H9 (cell line): ENCODE data around the gene DCDC1. TPM values are rescaled to one million over a fixed set of nuclear protein-coding genes. Genes with fewer than 3 reads are reported as not detected.
A peak's percentile ranks its signal among the peaks of the same experiment; 100 is the strongest.

Source experiments
- DNase-seq: peaks from one replicate; pipeline ENCODE4 v3.0.0-alpha.2; 2017
- H2AFZ ChIP-seq: one replicate; pipeline ENCODE4 v1.6.1; 2013; ENCODE audit warnings: mild to moderate bottlenecking, low read length, control low read depth, moderate library complexity
- H2AK5ac ChIP-seq: 2 replicates; pipeline ENCODE4 v1.6.1; 2013; ENCODE audit warnings: low read length, control low read depth, mixed read lengths; ENCODE audit not compliant: insufficient read length
- H2BK120ac ChIP-seq: one replicate; pipeline ENCODE4 v1.6.1; 2013; ENCODE audit warnings: low read depth, mild to moderate bottlenecking, low read length, control low read depth, inconsistent platforms; ENCODE audit not compliant: poor library complexity, severe bottlenecking
- H2BK12ac ChIP-seq: 2 replicates; pipeline ENCODE4 v1.6.1; 2013; ENCODE audit warnings: low read length, control low read depth, mixed read lengths, low read depth; ENCODE audit not compliant: insufficient read length
- H2BK15ac ChIP-seq: 2 replicates; pipeline ENCODE4 v1.6.1; 2013; ENCODE audit warnings: low read depth, low read length, control low read depth
- H2BK20ac ChIP-seq: one replicate; pipeline ENCODE4 v1.6.1; 2013; ENCODE audit warnings: low read depth, mild to moderate bottlenecking, low read length, control low read depth, inconsistent platforms; ENCODE audit not compliant: poor library complexity, severe bottlenecking
- H2BK5ac ChIP-seq: 2 replicates; pipeline ENCODE4 v1.6.1; 2013; ENCODE audit warnings: low read length, control low read depth, mixed read lengths; ENCODE audit not compliant: insufficient read length
- H3K14ac ChIP-seq: 2 replicates; pipeline ENCODE4 v1.6.1; 2013; ENCODE audit warnings: low read length, control low read depth; ENCODE audit not compliant: insufficient read depth
- H3K18ac ChIP-seq: 2 replicates; pipeline ENCODE4 v1.6.1; 2013; ENCODE audit warnings: low read depth, mild to moderate bottlenecking, mixed read lengths, low read length, control low read depth; ENCODE audit not compliant: insufficient read length
- H3K23ac ChIP-seq: 2 replicates; pipeline ENCODE4 v1.6.1; 2013; ENCODE audit warnings: low read length, control low read depth, mixed read lengths, low read depth; ENCODE audit not compliant: insufficient read length
- H3K23me2 ChIP-seq: 2 replicates; pipeline ENCODE4 v1.6.1; 2013; ENCODE audit warnings: low read depth, mild to moderate bottlenecking, mixed read lengths, low read length, control low read depth; ENCODE audit not compliant: insufficient read length, poor library complexity, severe bottlenecking
- H3K27ac ChIP-seq: 2 replicates; pipeline ENCODE4 v1.5.1; 2013; ENCODE audit warnings: low read length, control low read depth, mixed read lengths, low read depth; ENCODE audit not compliant: insufficient read length
- H3K27me3 ChIP-seq: 2 replicates; pipeline ENCODE4 v1.6.1; 2013; ENCODE audit warnings: low read length, control low read depth, inconsistent platforms; ENCODE audit not compliant: insufficient read depth
- H3K4ac ChIP-seq: 2 replicates; pipeline ENCODE4 v1.6.1; 2013; ENCODE audit warnings: low read depth, mild to moderate bottlenecking, control low read depth, inconsistent platforms, low read length, moderate library complexity
- H3K4me1 ChIP-seq: 2 replicates; pipeline ENCODE4 v1.6.1; 2013; ENCODE audit warnings: low read length, control low read depth, inconsistent platforms; ENCODE audit not compliant: insufficient read depth
- H3K4me2 ChIP-seq: 2 replicates; pipeline ENCODE4 v1.6.1; 2013; ENCODE audit warnings: low read length, control low read depth, mixed read lengths; ENCODE audit not compliant: insufficient read length, insufficient read depth
- H3K56ac ChIP-seq: 2 replicates; pipeline ENCODE4 v1.6.1; 2013; ENCODE audit warnings: low read depth, mild to moderate bottlenecking, mixed read lengths, low read length, control low read depth; ENCODE audit not compliant: insufficient read length
- H3K79me1 ChIP-seq: 2 replicates; pipeline ENCODE4 v1.6.1; 2013; ENCODE audit warnings: low read depth, mild to moderate bottlenecking, moderate library complexity, low read length, control low read depth, inconsistent platforms; ENCODE audit not compliant: insufficient read depth, poor library complexity, severe bottlenecking
- H3K79me2 ChIP-seq: 2 replicates; pipeline ENCODE4 v1.6.1; 2013; ENCODE audit warnings: low read length, control low read depth, inconsistent platforms; ENCODE audit not compliant: insufficient read depth
- H3K9ac ChIP-seq: 2 replicates; pipeline ENCODE4 v1.6.1; 2013; ENCODE audit warnings: low read length, control low read depth, mixed read lengths; ENCODE audit not compliant: insufficient read length; ENCODE audit errors: extremely low read depth
- H3K9me3 ChIP-seq: one replicate; pipeline ENCODE4 v1.6.1; 2013; ENCODE audit warnings: low read depth, low read length, inconsistent platforms; ENCODE audit not compliant: control insufficient read depth
- H3T11ph ChIP-seq: one replicate; pipeline ENCODE4 v1.6.1; 2013; ENCODE audit warnings: mild to moderate bottlenecking, low read length, control low read depth, inconsistent platforms
- H4K20me1 ChIP-seq: one replicate; pipeline ENCODE4 v1.6.1; 2013; ENCODE audit not compliant: control insufficient read depth, insufficient read length, insufficient read depth
- H4K5ac ChIP-seq: 2 replicates; pipeline ENCODE4 v1.6.1; 2013; ENCODE audit warnings: low read depth, mild to moderate bottlenecking, mixed read lengths, low read length, control low read depth; ENCODE audit not compliant: insufficient read length
- H4K8ac ChIP-seq: replicated peaks from 2 replicates; pipeline ENCODE4 v1.6.1; 2013; ENCODE audit warnings: low read length, control low read depth, mixed read lengths, low read depth; ENCODE audit not compliant: insufficient read length
- H4K91ac ChIP-seq: 2 replicates; pipeline ENCODE4 v1.6.1; 2013; ENCODE audit warnings: low read depth, mild to moderate bottlenecking, moderate library complexity, mixed read lengths, low read length, control low read depth; ENCODE audit not compliant: insufficient read length
- H3K27ac Mint-ChIP-seq, 3 experiments: 2 replicates in 2 of 3; 3 replicates in 1 of 3; pipeline ENCODE4 v1.8.0; 2020 to 2021; ENCODE audit warnings: mixed read lengths in 3 of 3, mild to moderate bottlenecking in 1 of 3, moderate library complexity in 1 of 3
- H3K27me3 Mint-ChIP-seq: 2 replicates; pipeline ENCODE4 v1.8.0; 2021; ENCODE audit warnings: low read depth, mild to moderate bottlenecking, moderate library complexity, mixed read lengths
- H3K36me3 Mint-ChIP-seq, 3 experiments: 2 replicates in 2 of 3; 3 replicates in 1 of 3; pipeline ENCODE4 v1.8.0; 2020 to 2021; ENCODE audit warnings: low read depth in 3 of 3, mixed read lengths in 3 of 3; ENCODE audit not compliant: insufficient read depth in 1 of 3
- H3K4me1 Mint-ChIP-seq, 2 experiments: 2 replicates each; pipeline ENCODE4 v1.8.0; 2020; ENCODE audit warnings: mixed read lengths in 2 of 2
- H3K4me3 Mint-ChIP-seq, 2 experiments: 2 replicates in 1 of 2; 3 replicates in 1 of 2; pipeline ENCODE4 v1.8.0; 2020 to 2021; ENCODE audit warnings: mild to moderate bottlenecking in 2 of 2, mixed read lengths in 2 of 2, moderate library complexity in 1 of 2
- H3K9me3 Mint-ChIP-seq, 2 experiments: 2 replicates in 1 of 2; 3 replicates in 1 of 2; pipeline ENCODE4 v1.8.0; 2020; ENCODE audit warnings: mild to moderate bottlenecking in 2 of 2, mixed read lengths in 2 of 2, moderate library complexity in 1 of 2
- WGBS: extraction: QIAGEN DNeasy Blood & Tissue Kit; methylation state at CpG from one replicate; pipeline ENCODE4 v1.1.7; 2013; ENCODE audit warnings: missing lambda C conversion rate, low lambda C conversion rate, mixed read lengths; ENCODE audit not compliant: insufficient read length; ENCODE audit errors: extremely low coverage; 5-methylcytosine and 5-hydroxymethylcytosine counted together
- total RNA-seq: library from RNA; stranded (reverse); gene quantifications from 2 replicates; pipeline ENCODE4 v1.2.1, GENCODE V29; 2021
- TF ChIP-seq, protein P1 (sequence below): fragments of 200-600 bp; sonication (generic); conservative IDR thresholded peaks from 3 replicates; pipeline ENCODE4 v1.8.0; 2021; ENCODE audit warnings: antibody characterized with exemption, mild to moderate bottlenecking

The DCDC1 gene
- total RNA-seq, 1 experiment from 2014 or later = 0.09 TPM

DNA sequence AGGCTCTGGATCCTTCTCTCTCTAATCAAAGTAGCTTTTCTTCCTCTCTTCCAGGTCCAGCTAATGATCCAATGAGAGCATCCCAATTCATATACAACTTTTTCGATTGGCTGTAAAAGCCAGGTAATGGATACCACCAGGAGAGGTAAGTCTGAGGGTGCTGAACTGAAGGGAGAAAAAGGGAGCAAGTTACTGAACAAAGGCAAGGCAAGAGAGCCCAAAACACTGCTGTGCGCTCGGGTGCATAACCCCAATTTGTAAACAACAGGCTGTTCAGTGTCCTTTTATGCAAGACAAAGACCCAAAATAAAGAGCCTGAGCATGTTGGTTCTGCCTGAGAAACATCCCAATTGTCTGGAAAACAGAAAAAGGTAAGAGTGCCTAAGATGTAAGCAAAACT, 260.1 kb downstream of the DCDC1 start:
- Mint-ChIP-seq H3K27me3 (no peaks in the 10 kb centered on the region), H3K4me3 (no peak overlapping the region), H3K36me3 (no peaks in the 10 kb centered on the region), H3K27ac (peak overlapping the region in 1 of 3 experiments; percentile 20; a peak in 2 of 7 replicates), H3K9me3 (no peaks in the 10 kb centered on the region), H3K4me1 (peaks cover 9 to 28% of the 10 kb centered on the region in 2 experiments)
- no peak overlapping the region for H3K27ac ChIP-seq
- H3K14ac ChIP-seq = no peak overlapping the region
- no peaks in the 10 kb centered on the region for H3K23me2 ChIP-seq
- no peak overlapping the region for H3K56ac ChIP-seq
- no peak overlapping the region for H4K91ac ChIP-seq
- no peak overlapping the region for H3K23ac ChIP-seq
- no peak for DNase-seq
- no peak overlapping the region for H3K4me2 ChIP-seq
- no peak overlapping the region for H2AK5ac ChIP-seq
- no peaks in the 10 kb centered on the region; the same call in 1 of the 2 replicates for H3K79me2 ChIP-seq
- no peak overlapping the region for H2BK15ac ChIP-seq
- no peak overlapping the region for H2BK5ac ChIP-seq
- WGBS = no CpG with 5 or more reads among the region's 3 CpGs
- H2BK12ac ChIP-seq = no peak overlapping the region
- TF ChIP-seq, protein P1, sequence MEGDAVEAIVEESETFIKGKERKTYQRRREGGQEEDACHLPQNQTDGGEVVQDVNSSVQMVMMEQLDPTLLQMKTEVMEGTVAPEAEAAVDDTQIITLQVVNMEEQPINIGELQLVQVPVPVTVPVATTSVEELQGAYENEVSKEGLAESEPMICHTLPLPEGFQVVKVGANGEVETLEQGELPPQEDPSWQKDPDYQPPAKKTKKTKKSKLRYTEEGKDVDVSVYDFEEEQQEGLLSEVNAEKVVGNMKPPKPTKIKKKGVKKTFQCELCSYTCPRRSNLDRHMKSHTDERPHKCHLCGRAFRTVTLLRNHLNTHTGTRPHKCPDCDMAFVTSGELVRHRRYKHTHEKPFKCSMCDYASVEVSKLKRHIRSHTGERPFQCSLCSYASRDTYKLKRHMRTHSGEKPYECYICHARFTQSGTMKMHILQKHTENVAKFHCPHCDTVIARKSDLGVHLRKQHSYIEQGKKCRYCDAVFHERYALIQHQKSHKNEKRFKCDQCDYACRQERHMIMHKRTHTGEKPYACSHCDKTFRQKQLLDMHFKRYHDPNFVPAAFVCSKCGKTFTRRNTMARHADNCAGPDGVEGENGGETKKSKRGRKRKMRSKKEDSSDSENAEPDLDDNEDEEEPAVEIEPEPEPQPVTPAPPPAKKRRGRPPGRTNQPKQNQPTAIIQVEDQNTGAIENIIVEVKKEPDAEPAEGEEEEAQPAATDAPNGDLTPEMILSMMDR = no peak
- no peaks in the 10 kb centered on the region for H4K20me1 ChIP-seq
- no peaks in the 10 kb centered on the region for H3K4me1 ChIP-seq
- H3K9me3 ChIP-seq = no peaks in the 10 kb centered on the region
- H3T11ph ChIP-seq = no peak overlapping the region
- H3K27me3 ChIP-seq = no peaks in the 10 kb centered on the region
- no peak overlapping the region for H3K18ac ChIP-seq
- no peak overlapping the region for H2BK120ac ChIP-seq
- H4K5ac ChIP-seq = no peak overlapping the region
- no peak overlapping the region for H3K4ac ChIP-seq
- no peak overlapping the region for H2AFZ ChIP-seq
- H4K8ac ChIP-seq = no peak overlapping the region
- H3K79me1 ChIP-seq = no peaks in the 10 kb centered on the region
- no peak overlapping the region for H2BK20ac ChIP-seq
- no peak overlapping the region for H3K9ac ChIP-seq
